Right kidney (tissue), 1 donor: ENCODE data around the gene POLD2.
"Not testable (repeated sequence)": the region's sequence is repeated elsewhere in the genome, so short reads cannot be mapped to it uniquely, and the experiment has no call there.

Experiments used
- DNase-seq: peaks from one replicate; pipeline ENCODE4 v3.0.0-alpha.2; 2016

The POLD2 gene

GRCh38 chr7:44139311-44140010 lies 16.1 kb upstream of the POLD2 start:
- no peak for DNase-seq

- DNase-seq = no peak
Measured at GRCh38 chr7:44138698-44139097, 15.3 kb upstream of the POLD2 start.

DNA sequence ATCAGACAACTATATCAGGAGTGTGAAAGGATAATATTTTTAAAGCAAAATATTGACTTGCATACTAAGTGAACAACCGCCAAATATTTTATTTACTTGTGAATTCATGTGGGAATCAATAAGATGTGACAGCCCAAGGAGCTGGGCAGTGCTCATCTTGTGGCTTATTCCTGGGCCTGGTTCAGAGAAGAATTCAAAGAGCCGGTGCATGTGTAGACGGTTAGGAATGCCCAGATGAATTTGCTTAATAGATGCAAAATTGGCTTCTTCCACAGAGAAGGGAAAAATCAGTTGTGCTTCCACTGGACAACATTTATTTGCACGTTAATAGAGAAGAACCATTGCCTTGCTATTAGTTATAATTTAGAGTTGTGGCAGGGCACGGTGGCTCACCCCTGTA lies 13.4 kb upstream of the POLD2 start:
- no peak for DNase-seq

DNA sequence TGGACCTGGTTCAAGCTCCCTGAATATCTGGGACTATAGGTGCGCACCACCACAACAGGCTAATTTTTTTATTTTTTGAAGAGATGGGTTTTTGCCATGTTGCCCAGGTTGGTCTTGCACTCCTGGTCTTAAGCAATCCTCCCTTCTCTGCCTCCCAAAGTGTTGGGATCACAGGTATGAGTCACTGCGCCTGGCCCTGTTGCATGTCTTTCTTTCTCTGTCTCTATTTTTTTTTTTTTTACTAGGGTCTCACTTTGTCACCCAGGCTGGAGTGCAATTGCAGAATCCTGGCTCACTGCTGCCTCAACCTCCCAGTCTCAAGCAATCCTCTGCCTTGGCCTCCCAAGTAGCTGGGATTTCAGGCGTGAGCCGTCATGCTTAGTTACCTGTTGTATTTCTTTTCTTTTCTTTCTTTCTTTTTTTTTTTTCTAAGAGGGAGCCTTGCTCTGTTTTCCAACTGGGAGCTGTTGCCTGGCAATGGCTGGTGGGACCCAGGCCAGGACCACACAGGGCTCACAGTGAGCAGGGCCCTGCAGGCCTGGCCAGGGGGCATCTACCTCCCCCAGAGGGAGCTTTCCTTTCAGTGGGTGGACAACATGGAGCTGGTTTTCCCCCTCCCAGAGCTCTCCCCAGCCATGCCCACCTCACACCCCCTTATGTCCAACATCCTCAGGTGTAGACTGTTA lies 11.7 kb upstream of the POLD2 start:
- no peak for DNase-seq

DNA sequence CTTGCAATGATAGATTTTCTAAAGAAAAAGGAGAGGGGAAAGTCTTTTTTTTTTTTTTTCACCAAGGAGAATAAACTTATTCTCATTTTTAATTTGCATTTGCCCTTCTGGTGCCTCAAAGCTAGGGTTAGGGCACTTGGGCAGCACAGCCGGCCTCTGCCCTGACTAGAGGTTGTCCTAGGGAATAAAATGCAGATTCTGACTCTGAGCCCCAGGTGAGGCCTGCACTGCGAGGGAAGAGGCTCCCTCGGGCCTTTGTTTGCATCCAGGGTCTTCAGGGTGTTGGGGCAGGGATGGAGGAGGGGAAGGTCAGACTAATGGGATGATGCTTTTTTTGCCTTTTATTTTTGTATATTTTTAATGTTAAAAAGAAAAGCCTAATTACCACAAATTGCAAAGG lies 9.9 kb upstream of the POLD2 start:
- DNase-seq = no peak

DNA sequence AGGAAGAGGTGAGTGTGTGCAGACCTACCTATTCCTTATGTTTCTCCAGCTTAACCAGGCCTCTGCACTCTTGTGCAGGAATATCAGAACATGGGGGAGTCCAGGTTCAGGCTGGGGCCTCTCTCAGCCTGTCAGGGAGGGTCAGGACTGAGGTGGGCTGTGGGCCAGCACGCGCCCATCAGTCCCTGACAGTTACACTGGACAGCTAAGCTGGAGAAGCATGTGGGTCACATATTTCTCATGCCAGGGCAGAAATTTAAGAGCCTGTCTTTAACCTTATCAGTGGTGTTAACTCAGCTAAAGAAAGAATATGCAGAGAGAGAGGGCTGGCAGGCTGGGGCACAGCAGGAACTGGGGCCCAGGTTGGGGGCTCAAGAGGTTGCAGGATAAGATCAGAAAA lies 8.7 kb upstream of the POLD2 start:
- no peak for DNase-seq

DNA sequence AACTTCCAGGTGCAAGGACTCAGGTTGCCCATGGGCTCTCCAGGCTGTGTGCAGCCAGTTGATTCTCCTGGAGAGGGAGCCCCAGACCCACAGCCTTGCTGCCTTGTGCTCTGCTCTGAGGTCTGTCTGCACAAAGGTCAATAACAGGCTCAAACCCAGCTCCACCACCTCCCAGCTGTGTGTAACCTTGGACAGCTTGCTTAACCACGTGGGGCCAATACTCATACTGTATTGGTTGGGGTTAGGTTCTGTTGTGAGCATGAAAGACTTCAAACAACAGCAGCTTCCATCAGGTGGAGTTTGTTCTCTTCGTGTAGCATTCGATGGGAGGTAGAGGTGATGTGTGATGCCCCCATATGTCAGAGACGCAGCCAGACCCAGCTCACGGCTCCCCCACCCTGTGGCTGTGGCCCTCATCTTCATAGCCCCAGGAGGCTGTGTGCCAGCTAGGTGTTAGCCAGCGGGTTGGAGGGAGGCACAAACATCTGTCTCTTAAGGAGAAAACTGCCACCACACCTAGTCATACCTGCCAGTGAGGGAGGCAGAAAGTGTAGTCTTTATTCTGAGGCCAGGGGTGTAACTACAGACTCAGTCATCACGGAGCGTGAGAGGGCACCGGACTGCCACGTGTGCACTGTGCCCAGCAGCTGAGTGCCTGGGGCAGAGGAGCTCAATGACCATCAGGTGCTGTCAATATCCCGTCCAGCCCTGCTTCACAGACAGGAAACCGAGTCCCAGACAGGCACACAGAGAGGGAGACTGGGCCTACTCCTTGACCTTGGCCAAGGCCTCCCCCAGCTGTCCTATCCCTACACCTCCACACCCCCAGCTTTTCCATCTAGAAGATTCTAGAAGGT lies 8.1 kb upstream of the POLD2 start:
- no peak for DNase-seq

- DNase-seq = no peak
Measured at GRCh38 chr7:44128721-44129582, 5.6 kb upstream of the POLD2 start.

GRCh38 chr7:44127161-44127560 lies 3.8 kb upstream of the POLD2 start:
- DNase-seq = no peak

GRCh38 chr7:44126574-44126973 lies 3.2 kb upstream of the POLD2 start:
- DNase-seq = not testable (repeated sequence)

DNA sequence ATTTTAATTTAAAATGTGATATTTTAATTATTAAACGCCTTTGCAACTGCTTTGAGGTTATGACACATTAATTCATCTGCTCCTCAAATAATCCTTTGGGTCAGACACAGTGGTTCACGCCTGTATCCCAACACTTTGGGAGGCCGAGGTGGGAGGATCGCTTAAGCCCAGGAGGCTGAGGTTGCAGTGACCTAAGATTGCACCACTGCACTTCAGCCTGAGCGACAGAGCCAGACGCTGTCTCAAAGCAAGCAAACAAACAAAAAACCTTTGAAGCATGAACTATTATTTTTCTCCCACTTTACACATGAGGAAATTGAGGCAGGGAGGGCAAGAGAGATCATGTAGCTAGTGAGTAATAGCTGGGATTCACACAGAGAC lies 1.5 kb upstream of the POLD2 start:
- no peak for DNase-seq

DNA sequence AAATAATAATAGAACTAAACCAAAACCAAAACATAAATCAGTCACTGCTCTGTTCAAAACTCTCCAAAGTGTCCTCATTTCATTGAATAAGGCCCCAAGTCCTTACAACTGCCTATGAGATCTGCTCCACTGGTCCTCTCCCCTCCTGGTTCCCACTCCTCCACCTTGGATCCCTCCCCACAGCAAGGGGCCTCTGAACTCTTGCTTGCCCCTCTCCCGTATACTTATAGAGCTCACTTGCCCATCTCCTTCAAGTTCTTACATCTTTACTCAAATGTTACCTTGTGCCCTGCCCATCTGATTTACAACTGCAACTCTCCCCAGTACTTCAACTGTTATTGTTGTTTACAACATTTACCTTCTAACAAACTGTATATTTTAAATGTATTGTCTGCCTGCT lies 819 bp downstream of the POLD2 start:
- DNase-seq = no peak

- DNase-seq = no peak
Measured at GRCh38 chr7:44121761-44122420, 1.5 kb downstream of the POLD2 start.

GRCh38 chr7:44120395-44120794 lies 3.0 kb downstream of the POLD2 start:
- no peak for DNase-seq

GRCh38 chr7:44119829-44120380 lies 3.4 kb downstream of the POLD2 start:
- no peak for DNase-seq

DNA sequence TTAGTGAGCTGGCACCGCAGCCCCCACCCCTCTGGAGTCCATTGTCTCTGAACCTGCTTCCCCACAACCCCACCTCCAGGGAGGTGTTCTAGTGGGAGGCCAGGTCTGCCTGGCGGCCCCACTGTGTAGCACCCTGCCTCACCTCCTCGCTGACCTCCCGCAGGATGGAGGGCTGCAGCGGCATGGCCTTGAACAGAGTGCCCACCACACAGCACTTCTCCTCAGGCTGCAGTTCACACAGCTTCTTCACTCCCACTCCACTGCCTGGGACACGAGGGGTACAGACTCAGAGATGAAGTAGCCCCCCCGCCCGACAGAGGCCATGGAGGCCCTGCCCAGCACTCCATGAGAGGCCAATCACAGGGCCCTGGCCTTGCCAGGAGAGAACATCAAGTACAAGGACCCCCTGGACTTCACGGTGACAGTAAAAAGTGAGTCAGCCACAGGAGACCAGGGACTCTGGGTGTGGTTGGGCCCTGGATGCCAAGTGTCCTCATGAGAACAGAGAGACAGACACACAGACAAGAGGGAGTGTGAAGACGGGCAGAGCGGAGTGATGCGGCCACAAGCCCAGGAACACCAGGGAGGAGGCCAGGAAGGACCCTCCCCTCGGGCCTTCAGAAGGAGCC lies 5.4 kb downstream of the POLD2 start:
- no peak for DNase-seq

- no peak for DNase-seq
Measured at GRCh38 chr7:44116789-44117666, 6.3 kb downstream of the POLD2 start.

- no peak for DNase-seq
Measured at GRCh38 chr7:44116087-44116788, 7.1 kb downstream of the POLD2 start.

GRCh38 chr7:44114586-44115310 lies 8.6 kb downstream of the POLD2 start:
- DNase-seq = no peak
